ENCODE measurements around the gene CTSK. TPM values are rescaled to one million over a fixed set of nuclear protein-coding genes. Genes with fewer than 3 reads are reported as not detected.

Gene CTSK
- total RNA-seq, 3 donors from 2014 or later (not counting 1 experiment from before 2014, with no cell fraction given): 9.1 to 11.0 (median 9.1) TPM

DNA sequence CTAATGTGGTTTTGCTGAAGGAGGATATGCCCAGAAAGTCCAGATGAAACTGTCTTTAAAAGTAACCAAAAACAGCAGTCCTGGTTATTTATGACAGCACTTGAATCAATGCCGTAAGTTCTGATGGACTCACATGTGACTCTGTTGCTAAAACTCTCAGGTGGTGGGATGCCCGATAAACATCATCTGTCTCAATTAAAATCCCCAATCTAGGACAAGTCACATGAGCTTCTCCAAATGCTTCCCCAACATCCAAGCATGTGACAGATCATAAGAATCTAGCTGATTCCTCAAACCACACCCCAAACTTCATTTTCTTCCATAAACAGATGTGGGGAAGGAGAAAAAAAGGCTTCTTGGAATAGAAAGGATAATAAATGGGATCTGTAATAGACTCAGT, 786 bp upstream of the CTSK start:
- Mint-ChIP-seq H3K4me1 (peaks cover 10 to 12% of the 10 kb centered on the region in 2 donors), H3K27ac (no peak overlapping the region), H3K36me3 (no peaks in the 10 kb centered on the region), H3K4me3 (no peak overlapping the region), H3K27me3 (ENCODE audit: low read depth in 2 of 2) (no peaks in the 10 kb centered on the region), H3K9me3 (no peaks in the 10 kb centered on the region)
- Histone ChIP-seq H3K36me3 (ENCODE audit: control insufficient read depth, insufficient read depth, low read length) (peaks cover 26% of the 10 kb centered on the region), H3K4me1 (ENCODE audit: control insufficient read depth, insufficient read depth, low read length) (no peaks in the 10 kb centered on the region), H3K27me3 (ENCODE audit: control insufficient read depth, insufficient read depth, low read length) (no peaks in the 10 kb centered on the region), H3K9me3 (ENCODE audit: control insufficient read depth, insufficient read depth, low read length) (no peaks in the 10 kb centered on the region), H3K27ac (ENCODE audit: low read length) (no peak overlapping the region), H3K4me3 (ENCODE audit: low read length) (no peak overlapping the region)
- intact Hi-C loops (cut with micrococcal nuclease): no loop called here
- no peak for ATAC-seq
- DNase-seq: no peak
- 95% methylated on average over 2 of the region's 2 CpGs for WGBS (ENCODE audit: insufficient coverage)
- TF ChIP-seq, protein P1, sequence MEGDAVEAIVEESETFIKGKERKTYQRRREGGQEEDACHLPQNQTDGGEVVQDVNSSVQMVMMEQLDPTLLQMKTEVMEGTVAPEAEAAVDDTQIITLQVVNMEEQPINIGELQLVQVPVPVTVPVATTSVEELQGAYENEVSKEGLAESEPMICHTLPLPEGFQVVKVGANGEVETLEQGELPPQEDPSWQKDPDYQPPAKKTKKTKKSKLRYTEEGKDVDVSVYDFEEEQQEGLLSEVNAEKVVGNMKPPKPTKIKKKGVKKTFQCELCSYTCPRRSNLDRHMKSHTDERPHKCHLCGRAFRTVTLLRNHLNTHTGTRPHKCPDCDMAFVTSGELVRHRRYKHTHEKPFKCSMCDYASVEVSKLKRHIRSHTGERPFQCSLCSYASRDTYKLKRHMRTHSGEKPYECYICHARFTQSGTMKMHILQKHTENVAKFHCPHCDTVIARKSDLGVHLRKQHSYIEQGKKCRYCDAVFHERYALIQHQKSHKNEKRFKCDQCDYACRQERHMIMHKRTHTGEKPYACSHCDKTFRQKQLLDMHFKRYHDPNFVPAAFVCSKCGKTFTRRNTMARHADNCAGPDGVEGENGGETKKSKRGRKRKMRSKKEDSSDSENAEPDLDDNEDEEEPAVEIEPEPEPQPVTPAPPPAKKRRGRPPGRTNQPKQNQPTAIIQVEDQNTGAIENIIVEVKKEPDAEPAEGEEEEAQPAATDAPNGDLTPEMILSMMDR (IDR thresholded peaks at IDR 0.05): no peak

DNA sequence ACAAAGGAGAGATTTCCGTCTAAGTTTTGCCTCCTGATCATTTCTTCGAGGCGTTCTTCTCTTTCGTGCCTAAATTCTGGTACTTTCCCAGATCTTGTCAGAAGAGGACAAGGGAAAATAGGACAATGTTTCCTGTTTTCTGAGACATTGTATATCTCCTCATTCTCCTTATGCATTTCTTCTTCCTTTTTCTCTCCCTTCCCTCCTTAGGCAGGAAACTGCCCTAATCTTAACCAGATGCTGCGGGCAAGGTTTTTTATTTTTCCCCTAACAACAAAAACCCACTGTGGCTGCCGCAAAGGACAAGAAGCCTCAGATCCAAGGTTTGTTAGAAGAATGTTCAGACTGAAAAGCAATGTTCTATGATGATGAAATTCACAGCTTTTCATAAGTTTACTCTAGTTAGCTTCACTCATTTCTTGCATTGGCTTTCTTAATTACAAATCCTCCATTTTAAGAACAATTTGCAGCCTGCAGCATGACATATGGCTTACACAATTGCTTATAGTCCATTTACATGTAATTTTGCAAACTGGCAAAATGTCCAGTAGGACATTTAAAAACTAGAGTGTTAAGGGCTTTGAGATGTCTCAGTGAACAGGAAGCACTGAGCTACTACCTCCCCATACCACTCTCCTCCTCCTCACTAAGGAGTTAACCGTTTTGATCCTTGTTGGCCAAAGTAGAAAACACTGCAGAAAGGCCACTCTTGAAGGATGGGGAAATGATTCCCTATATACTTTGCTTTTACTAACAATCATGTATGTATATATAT, 624 bp downstream of the CTSK start:
- no peak overlapping the region for H3K4me3 ChIP-seq (ENCODE audit: low read length)
- H3K27me3 ChIP-seq (ENCODE audit: control insufficient read depth, insufficient read depth, low read length): no peaks in the 10 kb centered on the region
- Mint-ChIP-seq H3K4me3 (peak overlapping the region; percentile 35), H3K27me3 (ENCODE audit: low read depth in 2 of 2) (no peaks in the 10 kb centered on the region), H3K27ac (peak overlapping the region; percentile 35 to 47), H3K36me3 (no peaks in the 10 kb centered on the region), H3K4me1 (peaks cover 10 to 12% of the 10 kb centered on the region in 2 donors), H3K9me3 (no peaks in the 10 kb centered on the region)
- H3K36me3 ChIP-seq (ENCODE audit: control insufficient read depth, insufficient read depth, low read length): peaks cover 15% of the 10 kb centered on the region
- intact Hi-C loops (cut with micrococcal nuclease): no loop called here
- no peaks in the 10 kb centered on the region for H3K4me1 ChIP-seq (ENCODE audit: control insufficient read depth, insufficient read depth, low read length)
- no peak overlapping the region for H3K27ac ChIP-seq (ENCODE audit: low read length)
- TF ChIP-seq, protein P1 (IDR thresholded peaks at IDR 0.05): no peak
- no peaks in the 10 kb centered on the region for H3K9me3 ChIP-seq (ENCODE audit: control insufficient read depth, insufficient read depth, low read length)
- DNase-seq: no peak
- no peak for ATAC-seq
- 27% methylated on average over 4 of the region's 7 CpGs for WGBS (ENCODE audit: insufficient coverage)

DNA sequence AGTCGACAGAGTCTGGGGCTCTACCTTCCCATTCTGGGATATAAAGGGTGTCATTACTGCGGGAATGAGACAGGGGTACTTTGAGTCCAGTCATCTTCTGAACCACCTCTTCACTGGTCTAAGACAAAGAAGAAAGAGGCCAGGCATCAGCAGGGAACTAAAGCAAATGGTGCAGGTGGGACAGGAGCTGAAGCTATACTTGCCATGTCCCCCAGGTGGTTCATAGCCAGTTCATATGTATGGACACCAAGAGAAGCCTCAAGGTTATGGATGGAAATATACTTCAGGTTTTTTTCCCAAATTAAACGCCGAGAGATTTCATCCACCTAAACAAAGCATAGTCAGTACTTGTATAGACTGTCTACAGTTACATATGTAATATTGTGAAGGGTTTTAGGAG, 2.2 kb downstream of the CTSK start:
- H3K27me3 Mint-ChIP-seq (ENCODE audit: low read depth in 2 of 2): no peaks in the 10 kb centered on the region
- peaks cover 2% of the 10 kb centered on the region for H3K36me3 ChIP-seq (ENCODE audit: control insufficient read depth, insufficient read depth, low read length)
- H3K27me3 ChIP-seq (ENCODE audit: control insufficient read depth, insufficient read depth, low read length): no peaks in the 10 kb centered on the region
- H3K27ac ChIP-seq (ENCODE audit: low read length): no peak overlapping the region
- DNase-seq (no peak), ATAC-seq (no peak)
- no peaks in the 10 kb centered on the region for H3K9me3 Mint-ChIP-seq
- H3K4me3 Mint-ChIP-seq: no peak overlapping the region
- 89% methylated on average over 2 of the region's 4 CpGs for WGBS (ENCODE audit: insufficient coverage)
- intact Hi-C loops (cut with micrococcal nuclease): no loop called here
- H3K4me3 ChIP-seq (ENCODE audit: low read length): no peak overlapping the region
- H3K36me3 Mint-ChIP-seq: no peaks in the 10 kb centered on the region
- no peak overlapping the region for H3K27ac Mint-ChIP-seq
- H3K9me3 ChIP-seq (ENCODE audit: control insufficient read depth, insufficient read depth, low read length): no peaks in the 10 kb centered on the region
- TF ChIP-seq, protein P1 (IDR thresholded peaks at IDR 0.05): no peak
- peaks cover 10 to 12% of the 10 kb centered on the region in 2 donors for H3K4me1 Mint-ChIP-seq
- no peaks in the 10 kb centered on the region for H3K4me1 ChIP-seq (ENCODE audit: control insufficient read depth, insufficient read depth, low read length)

DNA sequence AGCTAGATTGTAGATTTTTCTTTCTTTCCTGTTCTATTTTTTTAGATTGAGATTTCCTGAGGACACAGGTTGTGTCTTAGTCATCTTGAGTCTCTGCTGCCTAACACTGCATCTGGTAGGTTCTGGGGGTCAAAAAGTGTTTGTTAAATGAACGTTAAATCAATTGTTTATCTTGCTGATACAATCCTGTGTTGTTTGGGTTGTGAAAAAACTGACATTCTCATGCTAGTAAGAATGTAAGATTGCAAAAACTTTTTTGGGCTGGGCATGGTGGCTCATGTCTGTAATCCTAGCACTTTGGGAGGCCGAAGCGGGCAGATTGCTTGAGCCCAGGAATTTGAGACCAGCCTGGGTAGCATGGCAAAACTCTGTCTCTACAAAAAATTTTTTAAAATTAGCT, 3.4 kb downstream of the CTSK start:
- intact Hi-C loops (cut with micrococcal nuclease): no loop called here
- Mint-ChIP-seq H3K4me3 (no peak overlapping the region), H3K4me1 (peaks cover 10 to 12% of the 10 kb centered on the region in 2 donors), H3K9me3 (no peaks in the 10 kb centered on the region), H3K27ac (no peak overlapping the region), H3K27me3 (ENCODE audit: low read depth in 2 of 2) (no peaks in the 10 kb centered on the region), H3K36me3 (no peaks in the 10 kb centered on the region)
- H3K27me3 ChIP-seq (ENCODE audit: control insufficient read depth, insufficient read depth, low read length): no peaks in the 10 kb centered on the region
- H3K4me3 ChIP-seq (ENCODE audit: low read length): no peak overlapping the region
- TF ChIP-seq, protein P1 (IDR thresholded peaks at IDR 0.05): no peak
- peaks cover 2% of the 10 kb centered on the region for H3K36me3 ChIP-seq (ENCODE audit: control insufficient read depth, insufficient read depth, low read length)
- no peak for ATAC-seq
- H3K27ac ChIP-seq (ENCODE audit: low read length): no peak overlapping the region
- H3K4me1 ChIP-seq (ENCODE audit: control insufficient read depth, insufficient read depth, low read length): no peaks in the 10 kb centered on the region
- WGBS (ENCODE audit: insufficient coverage): 95% methylated on average over 3 of the region's 3 CpGs
- no peaks in the 10 kb centered on the region for H3K9me3 ChIP-seq (ENCODE audit: control insufficient read depth, insufficient read depth, low read length)
- DNase-seq: no peak
